SK-N-SH (cell line): ENCODE results near the gene A2ML1. TPM values are rescaled to one million over a fixed set of nuclear protein-coding genes. Genes with fewer than 3 reads are reported as not detected.

Source experiments
- CTCF ChIA-PET: fragments of 300-600, 350-600 bp; formaldehyde crosslinking; extraction: SDS; loops from one replicate; lab custom pipeline; 2021; lab: Yijun Ruan, JAX
- POLR2A ChIA-PET: fragments of 350-600 bp; sonication (Branson Sonifier 250); formaldehyde crosslinking; extraction: SDS; loops from one replicate; lab custom pipeline; 2020; ENCODE audit warnings: antibody characterized with exemption, inconsistent platforms; lab: Yijun Ruan, JAX
- DNase-seq: peaks from one replicate; pipeline ENCODE4 v3.0.0; 2012
- H2AFZ ChIP-seq: fragments of 200-600 bp; sonication (generic); 2 replicates; pipeline ENCODE4 v1.8.1; 2016; ENCODE audit warnings: antibody characterized with exemption, mild to moderate bottlenecking, low read depth
- H3F3A ChIP-seq: fragments of 200-600 bp; sonication (generic); replicated peaks from 2 replicates; pipeline ENCODE3; 2016; ENCODE audit warnings: antibody characterized with exemption, mild to moderate bottlenecking; ENCODE audit not compliant: insufficient read depth
- H3K27ac ChIP-seq, 2 experiments: fragments of 200-500 bp in 1 of 2; fragments of 200-600 bp in 1 of 2; sonication (Bioruptor generic) in 1 of 2; sonication (generic), shearing (Covaris generic) in 1 of 2; 2 replicates each; pipeline versions ENCODE4 v1.5.1 to v1.6.1; 2014 to 2016; ENCODE audit warnings: low read depth in 2 of 2, inconsistent platforms in 1 of 2, low read length in 1 of 2, mild to moderate bottlenecking in 1 of 2, mixed read lengths in 1 of 2
- H3K27me3 ChIP-seq: fragments of 200-600 bp; sonication (generic), shearing (Covaris generic); 2 replicates; pipeline ENCODE4 v1.6.1; 2016; ENCODE audit warnings: mixed run types; ENCODE audit not compliant: insufficient read depth
- H3K36me3 ChIP-seq, 2 experiments: fragments of 200-500 bp in 1 of 2; fragments of 200-600 bp in 1 of 2; sonication (Bioruptor generic) in 1 of 2; sonication (generic) in 1 of 2; replicated peaks in 1 of 2; 2 replicates each; pipeline versions ENCODE3 to v1.5.1; 2014 to 2016; ENCODE audit warnings: low read length in 1 of 2, mild to moderate bottlenecking in 1 of 2; ENCODE audit not compliant: insufficient read depth in 2 of 2, control insufficient read depth in 1 of 2
- H3K4me1 ChIP-seq, 2 experiments: fragments of 200-500 bp in 1 of 2; fragments of 200-600 bp in 1 of 2; sonication (Bioruptor generic) in 1 of 2; sonication (generic), shearing (Covaris generic) in 1 of 2; 2 replicates each; pipeline versions ENCODE4 v1.5.1 to v1.6.1; 2014 to 2016; ENCODE audit warnings: low read depth in 1 of 2, low read length in 1 of 2, mixed run types in 1 of 2; ENCODE audit not compliant: insufficient read depth in 2 of 2, control insufficient read depth in 1 of 2
- H3K4me2 ChIP-seq: fragments of 200-600 bp; sonication (generic), shearing (Covaris generic); 2 replicates; pipeline ENCODE4 v1.6.1; 2017; ENCODE audit warnings: mixed run types
- H3K4me3 ChIP-seq, 2 experiments: fragments of 200-500 bp in 1 of 2; fragments of 200-600 bp in 1 of 2; sonication (Bioruptor generic) in 1 of 2; sonication (generic), shearing (Covaris generic) in 1 of 2; 2 replicates each; pipeline versions ENCODE4 v1.5.1 to v1.8.1; 2014 to 2016; ENCODE audit warnings: low read depth in 2 of 2, inconsistent platforms in 1 of 2, low read length in 1 of 2, mild to moderate bottlenecking in 1 of 2, mixed read lengths in 1 of 2, moderate library complexity in 1 of 2
- H3K79me2 ChIP-seq: fragments of 200-600 bp; sonication (generic); 2 replicates; pipeline ENCODE4 v1.8.1; 2017; ENCODE audit warnings: mild to moderate bottlenecking; ENCODE audit not compliant: insufficient read depth
- H3K9ac ChIP-seq: fragments of 200-600 bp; sonication (generic); 2 replicates; pipeline ENCODE4 v1.6.1; 2017; ENCODE audit warnings: mixed run types
- H3K9me2 ChIP-seq: fragments of 200-600 bp; sonication (generic); 2 replicates; pipeline ENCODE4 v1.6.1; 2017; ENCODE audit warnings: mixed run types
- H3K9me3 ChIP-seq: fragments of 200-600 bp; sonication (generic); 2 replicates; pipeline ENCODE4 v1.6.1; 2017; ENCODE audit warnings: mixed run types, mild to moderate bottlenecking, moderate library complexity
- H4K20me1 ChIP-seq: fragments of 200-600 bp; sonication (generic); 2 replicates; pipeline ENCODE4 v1.6.1; 2017; ENCODE audit warnings: mild to moderate bottlenecking, mixed run types; ENCODE audit not compliant: insufficient read depth
- FOXJ3 ChIP-seq: sonication (generic); formaldehyde crosslinking; IDR thresholded peaks from 2 replicates; pipeline ENCODE4 v1.5.1; 2020; ENCODE audit warnings: mild to moderate bottlenecking, missing genetic modification reagents
- FOXM1 ChIP-seq: IDR thresholded peaks from 2 replicates; pipeline ENCODE4 v1.4.0; 2012; ENCODE audit warnings: low read depth, mild to moderate bottlenecking
- MEF2A ChIP-seq: IDR thresholded peaks from 2 replicates; pipeline ENCODE4 v1.4.0; 2012; ENCODE audit warnings: low read depth, borderline replicate concordance
- NRF1 ChIP-seq: IDR thresholded peaks from 2 replicates; pipeline ENCODE4 v1.6.1; 2012; ENCODE audit warnings: low read depth, mild to moderate bottlenecking, low read length
- POLR2AphosphoS5 ChIP-seq: IDR thresholded peaks from 2 replicates; pipeline ENCODE4 v1.6.1; 2012; ENCODE audit warnings: low read depth, low read length
- RAD21 ChIP-seq: IDR thresholded peaks from 2 replicates; pipeline ENCODE4 v1.6.1; 2012; ENCODE audit warnings: mild to moderate bottlenecking, low read length
- RCOR1 ChIP-seq: fragments of 150-350 bp; IDR thresholded peaks from 2 replicates; pipeline ENCODE4 v1.6.1; 2017; ENCODE audit warnings: antibody characterized with exemption, low read length
- RXRA ChIP-seq: IDR thresholded peaks from 2 replicates; pipeline ENCODE4 v1.4.0; 2012; ENCODE audit warnings: low read depth, mild to moderate bottlenecking, borderline replicate concordance
- SMC3 ChIP-seq: IDR thresholded peaks from 2 replicates; pipeline ENCODE4 v1.6.1; 2012; ENCODE audit warnings: low read depth, low read length, improper control_type of control experiment
- TEAD4 ChIP-seq: IDR thresholded peaks from 2 replicates; pipeline ENCODE4 v1.4.0; 2012; ENCODE audit warnings: mild to moderate bottlenecking, borderline replicate concordance; ENCODE audit not compliant: insufficient read depth
- YY1 ChIP-seq: IDR thresholded peaks from 2 replicates; pipeline ENCODE4 v1.4.0; 2012; ENCODE audit warnings: low read depth, mild to moderate bottlenecking
- ZBTB33 ChIP-seq: IDR thresholded peaks from 2 replicates; pipeline ENCODE4 v1.4.0; 2012; ENCODE audit warnings: low read depth, borderline replicate concordance
- WGBS: methylation state at CpG from one replicate; pipeline ENCODE4 v1.1.6; 2017; ENCODE audit warnings: low lambda C conversion rate; 5-methylcytosine and 5-hydroxymethylcytosine counted together
- polyA plus RNA-seq, 3 experiments: library from polyadenylated mRNA; depleted of rRNA; stranded (reverse); fragments of >200 nt; gene quantifications; 2 replicates each; pipeline ENCODE4 v1.2.3, GENCODE V29; 2012

A2ML1 gene
- polyA plus RNA-seq, 1 of the 3 experiments (the other 2 are of a cell fraction): not detected

GRCh38 chr12:8871068-8871467, 48.6 kb downstream of the A2ML1 start:
- no peaks in the 10 kb centered on the region for H4K20me1 ChIP-seq
- H3K27me3 ChIP-seq: no peaks in the 10 kb centered on the region
- no peaks in the 10 kb centered on the region for H3K9me3 ChIP-seq
- H3K36me3 ChIP-seq: no peaks in the 10 kb centered on the region
- no peak overlapping the region for H3K9ac ChIP-seq
- DNase-seq: no peak
- H3K4me1 ChIP-seq: no peaks in the 10 kb centered on the region
- TF ChIP-seq RAD21 (no peak), NRF1 (no peak), RXRA (no peak), SMC3 (no peak), POLR2AphosphoS5 (no peak), RCOR1 (no peak), TEAD4 (no peak)
- H3K9me2 ChIP-seq: no peaks in the 10 kb centered on the region
- POLR2A ChIA-PET: no interaction called here
- no peak overlapping the region for H2AFZ ChIP-seq
- no peak overlapping the region for H3K4me2 ChIP-seq
- no peaks in the 10 kb centered on the region for H3F3A ChIP-seq
- CTCF ChIA-PET: no interaction called here
- H3K27ac ChIP-seq: no peak overlapping the region
- no peaks in the 10 kb centered on the region for H3K79me2 ChIP-seq
- H3K4me3 ChIP-seq: no peak overlapping the region

GRCh38 chr12:8876887-8877286, 54.5 kb downstream of the A2ML1 start:
- no peaks in the 10 kb centered on the region for H3K9me3 ChIP-seq
- H4K20me1 ChIP-seq: no peaks in the 10 kb centered on the region
- no peaks in the 10 kb centered on the region; a peak in 1 of 4 replicates for H3K4me1 ChIP-seq
- no peak overlapping the region for H3K27ac ChIP-seq
- no peaks in the 10 kb centered on the region for H3K79me2 ChIP-seq
- no peaks in the 10 kb centered on the region for H3F3A ChIP-seq
- no peaks in the 10 kb centered on the region for H3K36me3 ChIP-seq
- WGBS: 25% methylated on average over 4 of the region's 4 CpGs
- no peak overlapping the region for H3K4me3 ChIP-seq
- no peak for DNase-seq
- CTCF ChIA-PET: interaction anchor here (2.0 to 4.6 kb wide), 2 partner anchors 14 to 16 kb away, joined by 10 to 21 read pairs; no protein-coding TSS in a partner anchor
- POLR2A ChIA-PET: no interaction called here
- H3K9me2 ChIP-seq: no peaks in the 10 kb centered on the region
- TF ChIP-seq ZBTB33: no peak
- no peak for TF ChIP-seq MEF2A
- no peak for TF ChIP-seq FOXJ3
- TF ChIP-seq POLR2AphosphoS5: no peak
- no peak for TF ChIP-seq FOXM1
- TF ChIP-seq YY1: no peak
- TF ChIP-seq, all 33 proteins: peak for 0
- H3K9ac ChIP-seq: no peak overlapping the region
- H3K27me3 ChIP-seq: no peaks in the 10 kb centered on the region; the same call in 1 of the 2 replicates
- H2AFZ ChIP-seq: no peak overlapping the region
- H3K4me2 ChIP-seq: no peak overlapping the region
